ENCODE measurements around the gene MYBPHL.

DNA sequence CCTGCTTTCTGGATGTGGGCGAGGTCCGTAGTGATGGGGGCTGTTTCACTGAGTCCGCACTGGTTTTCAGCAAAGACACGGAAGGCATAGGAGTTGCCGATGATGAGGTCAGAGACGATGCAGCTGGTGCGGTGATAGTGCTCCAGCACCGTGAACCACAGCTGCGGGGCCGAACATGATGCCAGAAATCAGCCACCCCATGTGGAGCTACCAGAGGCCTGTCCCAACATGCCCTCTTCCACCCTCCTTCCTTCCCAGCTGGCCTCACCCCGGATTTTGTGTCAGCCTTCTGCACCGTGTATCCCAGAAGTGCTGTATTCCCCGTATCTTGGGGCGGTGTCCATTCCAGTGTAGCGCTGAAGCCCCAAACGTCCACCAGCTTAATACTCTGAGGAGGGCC lies 10.0 kb downstream of the MYBPHL start:
- TF ChIP-seq CREB1 (CRISPR knock-in tag; IDR thresholded peaks at IDR 0.05; ENCODE audit: low read depth) (no peak), EZH2 (IDR thresholded peaks at IDR 0.05; ENCODE audit: low read depth, unreplicated experiment) (no peak), EZH2phosphoT487 (IDR thresholded peaks at IDR 0.05; ENCODE audit: unreplicated experiment) (no peak), JUNB (IDR thresholded peaks at IDR 0.05; ENCODE audit: unreplicated experiment) (no peak), POLR2AphosphoS5 (IDR thresholded peaks at IDR 0.05; ENCODE audit: low read depth) (no peak), ZNF331 (CRISPR knock-in tag; IDR thresholded peaks at IDR 0.05; ENCODE audit: low read depth) (no peak)
- TF ChIP-seq, protein P1, sequence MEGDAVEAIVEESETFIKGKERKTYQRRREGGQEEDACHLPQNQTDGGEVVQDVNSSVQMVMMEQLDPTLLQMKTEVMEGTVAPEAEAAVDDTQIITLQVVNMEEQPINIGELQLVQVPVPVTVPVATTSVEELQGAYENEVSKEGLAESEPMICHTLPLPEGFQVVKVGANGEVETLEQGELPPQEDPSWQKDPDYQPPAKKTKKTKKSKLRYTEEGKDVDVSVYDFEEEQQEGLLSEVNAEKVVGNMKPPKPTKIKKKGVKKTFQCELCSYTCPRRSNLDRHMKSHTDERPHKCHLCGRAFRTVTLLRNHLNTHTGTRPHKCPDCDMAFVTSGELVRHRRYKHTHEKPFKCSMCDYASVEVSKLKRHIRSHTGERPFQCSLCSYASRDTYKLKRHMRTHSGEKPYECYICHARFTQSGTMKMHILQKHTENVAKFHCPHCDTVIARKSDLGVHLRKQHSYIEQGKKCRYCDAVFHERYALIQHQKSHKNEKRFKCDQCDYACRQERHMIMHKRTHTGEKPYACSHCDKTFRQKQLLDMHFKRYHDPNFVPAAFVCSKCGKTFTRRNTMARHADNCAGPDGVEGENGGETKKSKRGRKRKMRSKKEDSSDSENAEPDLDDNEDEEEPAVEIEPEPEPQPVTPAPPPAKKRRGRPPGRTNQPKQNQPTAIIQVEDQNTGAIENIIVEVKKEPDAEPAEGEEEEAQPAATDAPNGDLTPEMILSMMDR (conservative IDR thresholded peaks at IDR 0.05; ENCODE audit: low read depth in 2 of 2): no peak
- TF ChIP-seq, protein P2, sequence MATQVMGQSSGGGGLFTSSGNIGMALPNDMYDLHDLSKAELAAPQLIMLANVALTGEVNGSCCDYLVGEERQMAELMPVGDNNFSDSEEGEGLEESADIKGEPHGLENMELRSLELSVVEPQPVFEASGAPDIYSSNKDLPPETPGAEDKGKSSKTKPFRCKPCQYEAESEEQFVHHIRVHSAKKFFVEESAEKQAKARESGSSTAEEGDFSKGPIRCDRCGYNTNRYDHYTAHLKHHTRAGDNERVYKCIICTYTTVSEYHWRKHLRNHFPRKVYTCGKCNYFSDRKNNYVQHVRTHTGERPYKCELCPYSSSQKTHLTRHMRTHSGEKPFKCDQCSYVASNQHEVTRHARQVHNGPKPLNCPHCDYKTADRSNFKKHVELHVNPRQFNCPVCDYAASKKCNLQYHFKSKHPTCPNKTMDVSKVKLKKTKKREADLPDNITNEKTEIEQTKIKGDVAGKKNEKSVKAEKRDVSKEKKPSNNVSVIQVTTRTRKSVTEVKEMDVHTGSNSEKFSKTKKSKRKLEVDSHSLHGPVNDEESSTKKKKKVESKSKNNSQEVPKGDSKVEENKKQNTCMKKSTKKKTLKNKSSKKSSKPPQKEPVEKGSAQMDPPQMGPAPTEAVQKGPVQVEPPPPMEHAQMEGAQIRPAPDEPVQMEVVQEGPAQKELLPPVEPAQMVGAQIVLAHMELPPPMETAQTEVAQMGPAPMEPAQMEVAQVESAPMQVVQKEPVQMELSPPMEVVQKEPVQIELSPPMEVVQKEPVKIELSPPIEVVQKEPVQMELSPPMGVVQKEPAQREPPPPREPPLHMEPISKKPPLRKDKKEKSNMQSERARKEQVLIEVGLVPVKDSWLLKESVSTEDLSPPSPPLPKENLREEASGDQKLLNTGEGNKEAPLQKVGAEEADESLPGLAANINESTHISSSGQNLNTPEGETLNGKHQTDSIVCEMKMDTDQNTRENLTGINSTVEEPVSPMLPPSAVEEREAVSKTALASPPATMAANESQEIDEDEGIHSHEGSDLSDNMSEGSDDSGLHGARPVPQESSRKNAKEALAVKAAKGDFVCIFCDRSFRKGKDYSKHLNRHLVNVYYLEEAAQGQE (IDR thresholded peaks at IDR 0.05; ENCODE audit: unreplicated experiment): no peak

All from GM23338 (cell line).